ENCODE measurements around the gene LRTM2. TPM values are rescaled to one million over a fixed set of nuclear protein-coding genes. Genes with fewer than 3 reads are reported as not detected.

The LRTM2 gene
- total RNA-seq, 3 donors from 2014 or later: not detected

- Histone ChIP-seq H3K9me3 (peaks cover 20 to 37% of the 10 kb centered on the region in 2 donors), H3K4me3 (no peak overlapping the region), H3K4me1 (no peaks in the 10 kb centered on the region), H3K36me3 (no peaks in the 10 kb centered on the region), H3K27ac (no peak overlapping the region), H3K27me3 (peaks cover 0 to 4% of the 10 kb centered on the region in 2 donors)
- intact Hi-C loops (cut with DNase I; ENCODE audit: low total_unique reads): no loop called here
- no peak for DNase-seq (ENCODE audit: low spot score in 2 of 2)
- TF ChIP-seq POLR2A (IDR thresholded peaks at IDR 0.05) (no peak), CTCF (IDR thresholded peaks at IDR 0.05) (no peak), POLR2AphosphoS5 (IDR thresholded peaks at IDR 0.05) (no peak)
Observed at GRCh38 chr12:1852076-1852475, 31.7 kb downstream of the LRTM2 start.

- TF ChIP-seq POLR2A (IDR thresholded peaks at IDR 0.05): no peak
- no peak for TF ChIP-seq CTCF (IDR thresholded peaks at IDR 0.05)
- no peak for TF ChIP-seq POLR2AphosphoS5 (IDR thresholded peaks at IDR 0.05)
- Histone ChIP-seq H3K4me1 (no peaks in the 10 kb centered on the region), H3K9me3 (peaks cover 20 to 39% of the 10 kb centered on the region in 2 donors), H3K36me3 (no peaks in the 10 kb centered on the region), H3K27me3 (peaks cover 0 to 6% of the 10 kb centered on the region in 2 donors), H3K4me3 (no peak overlapping the region), H3K27ac (no peak overlapping the region)
- DNase-seq (ENCODE audit: low spot score in 2 of 2): no peak
- intact Hi-C loops (cut with DNase I; ENCODE audit: low total_unique reads): no loop called here
Observed at GRCh38 chr12:1853716-1854115, 33.4 kb downstream of the LRTM2 start.

- peaks cover 20 to 39% of the 10 kb centered on the region in 2 donors for H3K9me3 ChIP-seq
- H3K36me3 ChIP-seq: no peaks in the 10 kb centered on the region
- intact Hi-C loops (cut with DNase I; ENCODE audit: low total_unique reads): no loop called here
- H3K4me3 ChIP-seq: no peak overlapping the region
- H3K27ac ChIP-seq: no peak overlapping the region
- no peaks in the 10 kb centered on the region for H3K4me1 ChIP-seq
- no peak for DNase-seq (ENCODE audit: low spot score in 2 of 2)
- H3K27me3 ChIP-seq: peaks cover 0 to 7% of the 10 kb centered on the region in 2 donors
- TF ChIP-seq CTCF (IDR thresholded peaks at IDR 0.05): no peak
- TF ChIP-seq POLR2A (IDR thresholded peaks at IDR 0.05): no peak
- no peak for TF ChIP-seq POLR2AphosphoS5 (IDR thresholded peaks at IDR 0.05)
Observed at GRCh38 chr12:1855241-1855640, 34.9 kb downstream of the LRTM2 start.

GRCh38 chr12:1857086-1857485 is 36.7 kb downstream of the LRTM2 start:
- TF ChIP-seq POLR2AphosphoS5 (IDR thresholded peaks at IDR 0.05) (no peak), POLR2A (IDR thresholded peaks at IDR 0.05) (no peak), CTCF (IDR thresholded peaks at IDR 0.05) (no peak)
- no peak for DNase-seq (ENCODE audit: low spot score in 2 of 2)
- H3K4me1 ChIP-seq: no peaks in the 10 kb centered on the region
- intact Hi-C loops (cut with DNase I; ENCODE audit: low total_unique reads): no loop called here
- H3K27ac ChIP-seq: no peak overlapping the region
- peaks cover 20 to 39% of the 10 kb centered on the region in 2 donors for H3K9me3 ChIP-seq
- H3K4me3 ChIP-seq: no peak overlapping the region
- H3K27me3 ChIP-seq: peaks cover 0 to 7% of the 10 kb centered on the region in 2 donors
- no peaks in the 10 kb centered on the region for H3K36me3 ChIP-seq

- peaks cover 0 to 7% of the 10 kb centered on the region in 2 donors for H3K27me3 ChIP-seq
- intact Hi-C loops (cut with DNase I; ENCODE audit: low total_unique reads): no loop called here
- peaks cover 20 to 39% of the 10 kb centered on the region in 2 donors for H3K9me3 ChIP-seq
- no peak for DNase-seq (ENCODE audit: low spot score in 2 of 2)
- no peak overlapping the region for H3K4me3 ChIP-seq
- H3K4me1 ChIP-seq: no peaks in the 10 kb centered on the region
- no peaks in the 10 kb centered on the region for H3K36me3 ChIP-seq
- TF ChIP-seq CTCF (IDR thresholded peaks at IDR 0.05) (no peak), POLR2AphosphoS5 (IDR thresholded peaks at IDR 0.05) (no peak)
- no peak overlapping the region for H3K27ac ChIP-seq
Observed at GRCh38 chr12:1857821-1858220, 37.5 kb downstream of the LRTM2 start.
